DMS79 (cell line): ENCODE measurements around the gene AMY1A.
"Not testable (repeated sequence)": the region's sequence is repeated elsewhere in the genome, so short reads cannot be mapped to it uniquely, and the experiment has no call there.

ENCODE experiments used
- DNase-seq: peaks from one replicate; lab custom pipeline; 2025; lab: John Stamatoyannopoulos, UW

Gene AMY1A

GRCh38 chr1:103655460-103655859 lies at the start of gene AMY1A:
TSS of gene AMY1A (plus strand) at chr1:103655760. CDS start at chr1:103656331, 571 bp downstream.
- not testable (repeated sequence) for DNase-seq

GRCh38 chr1:103616362-103616761 lies 39.2 kb upstream of the AMY1A start:
- no peak for DNase-seq

DNA sequence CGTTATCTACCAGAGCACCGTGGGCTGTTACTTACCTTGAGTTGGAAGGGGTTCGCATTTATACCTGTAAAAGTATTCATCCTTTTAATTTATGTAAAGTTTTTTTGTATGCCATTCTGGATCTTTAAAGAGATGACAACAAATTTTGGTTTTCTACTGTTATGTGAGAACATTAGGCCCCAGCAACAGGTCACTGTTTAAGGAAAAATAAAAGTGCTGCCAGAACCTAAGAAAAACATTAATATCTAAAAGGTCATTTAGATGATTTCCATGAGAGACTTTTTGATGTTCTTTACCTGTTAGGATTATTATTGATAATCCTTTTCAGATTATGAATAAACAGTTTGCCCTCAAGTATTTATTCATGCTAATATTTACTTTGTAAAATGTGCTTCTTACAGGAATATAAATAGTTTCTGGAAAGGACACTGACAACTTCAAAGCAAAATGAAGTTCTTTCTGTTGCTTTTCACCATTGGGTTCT lies 38.5 kb upstream of the AMY1A start, which contains the start of gene AMY2A:
TSS of gene AMY2A (plus strand) at position 434 of the 484 bp plus-strand sequence. CDS start at position 448, 14 bp downstream.
- DNase-seq = not testable (repeated sequence)

DNA sequence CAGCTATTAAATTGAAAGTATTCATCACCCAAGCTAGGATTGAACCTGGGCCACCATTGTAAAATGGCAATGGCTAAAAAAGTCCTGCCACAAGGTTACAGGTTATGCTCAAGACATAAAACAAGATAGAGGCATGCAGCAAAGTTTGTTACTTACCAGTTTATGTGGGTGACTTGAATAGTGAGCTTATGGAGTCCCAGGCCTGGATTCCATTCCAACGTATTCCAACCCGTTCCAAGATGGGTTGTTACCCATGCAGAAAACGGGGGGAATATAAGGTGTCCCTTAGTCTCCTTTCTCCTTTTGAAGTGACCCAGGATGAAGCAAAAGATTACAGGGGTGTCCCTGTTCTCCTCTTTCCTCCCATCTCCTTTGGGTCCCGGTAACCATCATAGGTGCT lies 28.1 kb upstream of the AMY1A start:
- DNase-seq = not testable (repeated sequence)

- not testable (repeated sequence) for DNase-seq
Measured at GRCh38 chr1:103641194-103641593, 14.4 kb upstream of the AMY1A start.

DNA sequence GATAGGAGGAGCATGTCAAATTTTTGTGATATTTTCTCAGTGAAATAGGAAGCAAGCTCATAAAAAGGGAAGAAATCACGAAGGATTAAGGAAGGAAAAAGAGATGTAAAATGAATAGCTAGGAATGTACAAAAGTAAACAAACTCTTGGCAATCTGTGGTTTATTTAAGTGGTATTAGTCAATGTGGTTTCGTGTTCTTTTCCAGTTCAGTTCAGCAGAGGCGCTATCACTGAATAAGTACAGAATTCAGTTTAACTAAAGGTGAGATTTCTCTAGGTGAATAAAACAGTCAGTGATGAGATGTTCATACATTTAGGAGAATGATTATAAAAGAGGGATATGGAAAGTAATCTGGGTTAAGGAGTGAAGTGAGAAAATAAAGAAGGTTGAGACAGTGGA lies 11.7 kb upstream of the AMY1A start:
- not testable (repeated sequence) for DNase-seq

DNA sequence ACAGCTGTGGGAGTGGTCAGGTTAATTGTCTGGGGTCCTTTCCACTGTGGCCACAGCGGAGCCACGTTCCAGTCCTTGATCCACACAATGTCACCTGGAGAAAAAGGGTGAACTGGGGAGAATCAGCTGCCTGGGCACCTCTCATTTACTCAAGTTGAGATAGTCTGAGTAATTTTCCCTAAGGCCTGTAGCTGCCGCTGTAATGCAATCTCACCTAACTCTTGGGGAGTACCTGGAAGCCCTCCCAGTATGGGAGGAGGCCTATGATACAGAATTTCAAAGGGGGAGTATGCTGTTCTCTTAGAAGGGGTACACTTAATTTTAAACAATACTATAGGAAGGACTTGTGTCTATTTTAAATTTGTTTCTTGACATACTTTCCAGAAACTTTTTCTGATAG lies 5.3 kb upstream of the AMY1A start:
- DNase-seq = not testable (repeated sequence)

DNA sequence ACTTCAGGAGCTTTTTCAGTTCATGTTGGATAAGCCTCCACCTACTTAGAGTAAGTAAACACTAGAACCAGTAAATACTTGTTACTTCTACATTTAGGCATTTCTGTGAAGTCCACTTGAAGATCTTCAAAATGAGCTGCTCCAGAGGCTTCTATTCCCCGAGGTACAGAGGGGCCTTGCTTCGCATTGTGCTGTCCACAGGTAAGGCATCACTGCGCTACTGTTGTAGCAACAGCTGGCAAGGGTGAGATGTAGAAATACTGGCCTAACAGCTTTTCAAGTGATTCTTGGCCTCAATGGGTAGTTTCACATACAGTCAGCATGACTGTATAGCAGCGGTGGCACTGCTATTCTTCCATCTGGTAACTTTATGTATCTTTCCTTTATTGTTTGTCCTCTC lies 4.7 kb upstream of the AMY1A start:
- DNase-seq = not testable (repeated sequence)

GRCh38 chr1:103654133-103654532 lies 1.4 kb upstream of the AMY1A start:
- DNase-seq = not testable (repeated sequence)

DNA sequence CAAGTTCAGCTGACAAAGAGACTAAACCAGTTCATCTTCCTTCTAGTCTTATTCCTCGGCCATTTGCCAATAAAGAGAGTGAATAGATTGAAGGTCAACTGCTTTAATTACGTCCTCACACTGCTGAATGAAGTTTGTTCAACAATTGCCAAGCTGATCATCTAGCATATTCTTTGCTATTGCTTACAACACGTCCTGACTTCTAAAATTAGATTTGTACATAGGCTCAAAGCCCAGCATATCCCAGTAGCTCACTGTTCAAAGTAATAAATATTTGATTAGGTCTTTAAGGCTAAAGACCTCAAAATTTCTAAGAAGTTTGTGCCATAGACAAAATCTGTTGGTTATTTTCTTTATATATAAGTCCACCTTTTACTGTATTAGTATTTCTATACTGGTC lies 20.8 kb downstream of the AMY1A start:
- DNase-seq = not testable (repeated sequence)

DNA sequence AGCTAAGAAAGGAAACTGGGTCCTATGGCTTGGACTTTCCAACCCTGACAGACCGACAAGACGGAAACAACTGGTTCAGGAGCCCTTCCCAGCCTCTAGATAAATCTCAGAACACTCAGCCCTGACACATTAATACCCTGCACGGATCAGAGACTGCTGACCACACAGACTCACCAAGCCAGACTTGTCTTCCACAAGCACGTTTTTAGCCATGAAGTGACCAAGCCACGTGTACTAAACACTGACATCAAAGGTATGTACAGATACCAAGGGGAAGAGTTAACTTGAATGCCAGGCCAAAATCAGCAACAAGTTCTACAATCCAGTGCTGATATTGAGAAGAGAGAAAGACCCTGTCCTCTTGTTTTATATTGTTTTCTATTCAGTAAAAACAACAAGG lies 40.5 kb downstream of the AMY1A start, which contains the start of gene AMY1B:
TSS of gene AMY1B (minus strand) at position 101 of the 400 bp plus-strand sequence. CDS start 571 bp downstream, outside the sequence.
- DNase-seq = not testable (repeated sequence)

GRCh38 chr1:103697430-103697829 lies 41.9 kb downstream of the AMY1A start:
- DNase-seq = not testable (repeated sequence)

- not testable (repeated sequence) for DNase-seq
Measured at GRCh38 chr1:103700669-103701068, 45.1 kb downstream of the AMY1A start.

GRCh38 chr1:103701256-103701655 lies 45.7 kb downstream of the AMY1A start:
- not testable (repeated sequence) for DNase-seq

DNA sequence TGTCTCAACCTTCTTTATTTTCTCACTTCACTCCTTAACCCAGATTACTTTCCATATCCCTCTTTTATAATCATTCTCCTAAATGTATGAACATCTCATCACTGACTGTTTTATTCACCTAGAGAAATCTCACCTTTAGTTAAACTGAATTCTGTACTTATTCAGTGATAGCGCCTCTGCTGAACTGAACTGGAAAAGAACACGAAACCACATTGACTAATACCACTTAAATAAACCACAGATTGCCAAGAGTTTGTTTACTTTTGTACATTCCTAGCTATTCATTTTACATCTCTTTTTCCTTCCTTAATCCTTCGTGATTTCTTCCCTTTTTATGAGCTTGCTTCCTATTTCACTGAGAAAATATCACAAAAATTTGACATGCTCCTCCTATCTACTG lies 52.1 kb downstream of the AMY1A start:
- not testable (repeated sequence) for DNase-seq

GRCh38 chr1:103710381-103710780 lies 54.8 kb downstream of the AMY1A start:
- DNase-seq = not testable (repeated sequence)
